Anterior cingulate cortex (tissue), 58 donors: ENCODE measurements around the gene SPTBN1.

Source experiments
- DNase-seq, 58 donors: peaks; one replicate each; lab custom pipeline; 2025; lab: John Stamatoyannopoulos, UW

SPTBN1 gene

DNA sequence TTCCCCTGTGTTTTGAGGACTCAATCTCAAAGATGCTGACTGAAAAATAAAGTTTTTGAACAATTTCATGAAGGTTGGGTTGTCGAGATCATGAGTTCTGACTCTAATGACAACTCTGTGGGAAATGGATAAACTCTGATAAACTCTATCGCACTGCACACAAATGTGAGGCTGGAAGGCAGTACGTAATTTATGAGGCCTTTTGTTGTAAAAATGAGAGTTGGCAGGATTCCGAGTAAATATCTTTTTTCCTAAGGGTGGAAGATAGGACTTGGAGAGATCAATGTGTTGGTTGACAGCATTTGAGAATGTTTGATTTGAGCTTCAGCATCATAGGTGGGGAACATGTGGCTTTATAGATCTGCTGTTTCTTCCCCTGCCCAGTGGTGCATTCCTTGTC lies 90.4 kb downstream of the SPTBN1 start:
- no peak for DNase-seq

DNA sequence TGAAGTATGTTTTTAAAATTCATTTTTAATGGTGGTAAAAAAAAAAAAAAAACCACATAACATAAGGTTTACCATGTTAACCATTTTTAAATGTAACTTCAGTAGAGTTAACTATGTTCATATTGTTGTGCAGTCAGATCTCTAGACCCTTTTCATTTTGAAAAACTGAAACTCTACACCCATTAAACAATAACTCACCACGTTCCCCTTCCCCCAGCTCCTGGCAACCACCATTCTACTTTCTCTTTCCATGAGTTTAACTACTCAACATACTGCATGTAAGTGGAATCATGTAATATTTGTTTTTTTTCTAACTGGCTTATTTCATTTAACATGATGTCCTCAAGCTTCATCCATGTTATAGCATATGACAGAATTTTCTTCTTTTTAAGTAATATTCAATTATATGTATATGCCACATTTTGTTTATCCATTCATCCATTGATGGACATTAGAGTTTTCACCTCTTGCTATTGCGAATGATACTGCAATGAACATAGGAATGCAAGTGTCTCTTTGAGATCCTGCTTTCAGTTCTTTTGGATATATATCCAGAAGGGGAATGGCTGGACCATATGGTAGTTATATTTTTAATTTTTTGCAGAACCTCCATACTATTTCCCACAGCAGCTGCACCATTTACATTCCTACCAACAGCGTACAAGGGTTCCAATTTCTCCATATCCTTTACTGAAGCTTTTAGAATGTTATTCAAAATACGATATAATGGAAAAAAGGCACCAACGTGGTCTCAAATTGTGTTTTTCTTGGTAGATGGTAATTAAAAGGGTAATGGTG lies 91.0 kb downstream of the SPTBN1 start:
- no peak for DNase-seq

DNA sequence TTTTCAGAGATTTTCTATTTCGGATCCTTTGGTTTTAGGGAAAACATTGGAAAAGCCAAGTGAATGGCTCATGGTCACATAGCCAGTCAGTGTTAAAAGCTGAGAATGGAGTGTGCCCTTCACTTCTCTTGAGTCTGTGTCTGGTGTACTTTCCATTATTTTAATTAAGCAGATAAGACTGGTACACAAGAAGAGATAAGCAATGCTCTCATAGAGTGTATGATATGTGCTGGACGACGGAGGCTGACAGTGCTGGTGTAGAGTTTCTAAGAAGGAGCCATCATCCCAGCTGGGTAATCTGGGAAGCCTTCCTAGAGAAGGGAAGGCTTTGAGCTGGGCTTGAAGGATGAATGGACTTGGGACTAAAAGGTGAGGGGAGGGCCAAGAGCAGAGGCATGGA lies 93.3 kb downstream of the SPTBN1 start:
- no peak for DNase-seq

DNA sequence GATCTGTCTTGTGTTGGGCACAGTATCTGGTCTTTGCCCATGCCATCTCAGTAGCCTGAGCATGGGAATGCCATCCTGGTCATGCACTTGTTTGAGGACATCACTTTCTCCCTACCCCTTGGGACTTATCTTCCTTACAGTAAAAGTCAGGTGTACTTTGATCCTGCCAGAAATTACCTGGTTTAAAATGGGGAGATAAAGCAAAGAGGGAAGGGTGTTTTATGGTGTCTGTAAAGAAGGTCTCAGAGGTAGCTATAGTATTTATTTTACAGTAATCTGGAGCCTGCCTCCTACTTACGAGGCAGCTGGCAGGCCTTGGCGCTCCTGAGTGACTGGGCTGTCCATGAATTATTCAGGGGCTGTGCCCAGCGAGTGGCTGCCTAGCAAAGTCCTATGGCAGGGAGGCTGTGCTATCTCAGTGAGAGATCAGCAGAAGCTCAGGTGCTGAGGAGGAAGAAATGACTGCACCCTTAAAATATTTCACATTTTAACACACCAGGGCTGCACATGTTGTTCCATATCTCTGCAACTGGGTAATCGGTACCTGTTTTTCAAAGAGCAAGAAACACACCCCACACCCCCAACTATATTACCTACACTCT lies 93.9 kb downstream of the SPTBN1 start:
- peak in 17 of 58 donors; percentile 4 to 48 (median 21) for DNase-seq

DNA sequence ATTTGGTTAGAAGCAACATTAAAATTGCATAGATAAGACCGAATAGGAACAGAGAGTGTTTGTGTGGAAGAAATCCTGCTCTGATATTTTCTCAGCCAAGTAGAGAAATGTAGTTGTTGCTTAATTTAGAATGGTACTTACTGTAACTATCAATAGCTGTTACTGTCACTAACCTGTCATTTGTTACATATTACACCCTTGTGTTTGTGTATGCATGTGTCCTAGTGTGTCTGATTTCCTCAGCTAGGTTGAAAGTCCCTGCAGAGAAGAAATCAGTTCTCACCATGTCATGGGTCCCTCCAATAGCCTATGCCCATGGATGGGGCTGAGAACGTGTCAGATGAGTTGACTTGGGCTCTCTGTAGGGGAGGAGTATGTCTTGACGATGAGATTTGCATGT lies 94.4 kb downstream of the SPTBN1 start:
- no peak for DNase-seq

DNA sequence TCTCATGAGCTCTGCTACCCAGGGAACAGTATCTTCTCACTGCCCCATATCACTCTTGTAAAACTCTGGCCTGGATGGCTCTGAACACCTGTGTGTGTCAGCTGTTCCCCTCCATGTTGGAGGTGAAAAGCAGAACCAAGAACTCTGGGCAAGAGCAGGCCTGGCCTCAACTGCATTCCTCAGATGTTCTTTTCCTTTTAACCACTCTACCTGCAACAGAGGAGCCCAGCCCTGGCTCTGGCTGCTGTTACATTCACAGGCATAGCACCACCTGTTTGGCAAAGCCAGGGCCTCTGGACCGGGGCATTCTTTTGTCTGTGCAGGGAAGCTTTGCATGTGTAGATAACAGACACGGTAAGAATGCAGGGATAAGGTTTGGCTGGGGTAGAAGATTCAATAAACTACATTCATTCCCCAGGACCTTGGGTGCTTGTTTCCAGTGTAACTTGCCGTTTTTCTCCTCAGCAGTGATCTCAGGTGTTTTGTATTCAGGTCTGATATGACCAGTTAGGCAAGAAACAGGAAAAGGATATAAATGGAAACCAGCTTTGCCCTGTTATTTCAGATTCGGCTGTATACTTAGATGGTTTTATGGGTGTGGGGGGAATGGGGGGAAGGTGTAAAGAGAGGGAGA lies 95.1 kb downstream of the SPTBN1 start:
- no peak for DNase-seq

DNA sequence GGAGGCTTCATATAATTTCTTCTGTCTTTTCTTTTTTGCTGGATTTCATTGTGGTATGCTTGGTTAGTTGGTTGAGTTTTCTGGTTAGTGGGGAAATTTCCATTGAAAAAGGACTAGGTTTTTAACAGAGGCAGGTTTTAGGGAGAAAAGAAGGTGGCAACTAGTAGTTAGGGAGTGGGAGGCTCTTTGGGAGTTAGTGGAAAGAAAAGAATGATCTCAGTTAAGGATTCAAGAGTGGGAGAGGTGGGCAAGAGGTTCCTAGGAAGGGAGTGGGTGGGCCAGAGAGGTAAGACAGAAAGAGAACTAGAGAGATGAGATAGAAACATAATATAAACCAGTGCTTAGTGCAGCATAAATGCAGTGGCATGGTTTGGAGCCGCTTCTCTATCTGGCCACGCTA lies 96.9 kb downstream of the SPTBN1 start:
- DNase-seq, result no peak

DNA sequence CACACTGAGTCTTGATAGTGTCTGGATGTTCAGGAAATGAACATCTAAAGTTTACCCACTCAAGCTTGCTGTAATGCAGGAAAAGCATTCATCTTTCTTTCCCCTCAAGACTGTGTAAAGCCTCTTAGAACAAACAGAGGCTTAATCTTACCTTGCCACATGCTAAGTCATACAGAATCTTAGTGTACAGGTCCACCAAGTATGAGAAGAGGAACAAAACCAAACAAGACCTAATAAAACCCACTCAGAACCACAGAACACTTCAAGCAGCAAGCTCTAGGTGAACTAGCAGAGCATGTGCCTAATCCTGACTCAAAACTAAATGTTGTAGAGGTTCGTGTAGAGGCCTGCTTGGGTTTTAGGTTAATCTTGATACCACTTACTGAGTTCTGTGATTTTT lies 97.6 kb downstream of the SPTBN1 start:
- no peak for DNase-seq

DNA sequence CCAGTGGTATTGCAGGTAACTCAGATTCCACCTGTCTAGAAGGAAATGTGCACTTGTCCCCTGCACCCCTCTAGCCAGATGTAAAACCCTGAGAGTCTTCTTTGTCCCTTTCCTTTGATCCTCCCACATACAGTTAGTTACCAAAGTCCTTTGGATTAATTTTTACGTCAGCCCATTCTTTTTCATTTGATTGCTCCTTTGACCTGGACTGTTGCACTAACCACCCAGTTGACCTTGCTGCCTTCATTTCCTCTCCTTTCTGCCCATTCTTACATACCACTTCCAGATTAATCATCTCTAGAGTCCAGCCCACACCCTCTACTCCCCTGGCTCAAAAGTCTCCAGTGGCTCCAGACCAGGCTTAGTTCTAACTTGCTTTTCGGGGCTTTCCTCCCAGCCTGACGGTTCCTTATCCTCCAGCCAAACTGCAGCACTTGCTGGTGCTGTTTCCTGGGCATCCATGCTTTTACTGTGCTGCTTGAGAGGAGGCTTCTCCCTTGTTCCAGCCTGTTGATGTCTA lies 99.3 kb downstream of the SPTBN1 start:
- DNase-seq, result no peak

DNA sequence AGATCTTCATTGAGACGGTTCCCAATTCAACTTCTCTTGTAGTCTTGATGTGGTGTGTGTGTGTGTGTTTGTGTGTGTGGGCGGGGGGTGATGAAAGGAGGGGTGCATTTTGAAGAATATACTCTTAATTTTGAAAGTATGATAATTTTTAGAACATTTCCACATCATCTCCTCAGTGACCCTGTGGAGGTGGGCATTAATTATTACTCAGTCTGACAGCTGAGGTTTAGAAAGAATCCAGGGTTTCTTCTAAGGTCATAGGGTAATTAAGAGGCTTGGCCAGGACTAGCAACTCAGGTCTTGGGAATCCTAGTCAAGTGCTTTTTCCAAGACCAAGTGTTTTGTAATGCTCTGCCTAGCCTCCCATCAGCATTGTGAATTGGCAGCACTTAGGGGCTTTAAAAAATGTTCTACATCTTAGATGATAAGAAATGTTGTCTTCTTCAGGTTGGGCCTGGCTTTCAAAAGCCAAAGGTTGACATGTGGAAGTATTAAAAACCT lies 100.5 kb downstream of the SPTBN1 start:
- no peak for DNase-seq

DNA sequence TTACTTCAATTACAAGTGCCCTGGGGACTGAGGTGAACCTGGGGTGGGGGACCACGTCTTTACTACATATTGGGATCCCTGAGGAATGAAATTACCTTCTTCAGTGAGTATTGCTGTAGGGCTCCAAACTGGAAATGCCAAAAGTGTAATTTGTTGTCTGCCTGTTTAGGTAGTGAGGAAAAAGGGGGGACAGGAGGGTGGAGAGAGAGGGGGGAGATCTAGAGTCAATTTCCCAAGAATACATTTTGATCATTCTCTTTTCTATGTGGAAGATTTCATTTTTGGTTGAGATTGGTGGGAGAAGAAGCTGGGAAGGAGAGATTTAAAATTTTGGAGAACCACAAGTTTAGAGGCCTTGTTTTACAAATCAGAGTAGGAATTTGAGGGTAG lies 101.1 kb downstream of the SPTBN1 start:
- DNase-seq, result no peak

DNA sequence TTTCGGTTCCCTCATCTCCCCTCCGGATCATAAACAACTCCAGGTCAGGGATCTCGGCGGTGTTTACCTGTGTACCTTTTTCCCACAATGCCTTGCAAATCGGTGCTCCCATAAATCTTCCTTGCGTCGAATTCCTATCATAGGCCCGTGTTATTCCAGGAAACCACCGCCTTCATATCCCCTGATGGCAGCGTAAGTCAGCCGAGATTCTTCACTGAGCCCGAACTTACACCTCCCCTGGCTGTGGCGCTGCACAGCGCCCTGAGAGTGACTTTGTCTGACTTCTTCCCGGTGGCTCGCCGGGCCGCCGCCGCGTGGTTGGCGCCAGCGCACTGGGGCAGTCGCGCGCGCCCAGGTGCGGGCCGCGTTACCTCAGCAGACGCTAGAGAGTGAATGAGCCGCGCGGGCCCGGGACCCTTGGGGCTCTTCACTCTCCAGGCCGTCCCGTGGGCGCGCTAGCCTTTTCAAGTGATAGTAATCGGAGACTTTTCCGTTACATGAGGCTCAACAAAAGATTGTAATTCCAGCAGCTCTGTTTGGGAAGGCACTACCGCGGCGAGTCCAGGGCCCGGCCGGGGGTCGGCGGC lies 101.6 kb downstream of the SPTBN1 start:
- DNase-seq, result peak in 7 of 58 donors; percentile 8 to 34 (median 16)

DNA sequence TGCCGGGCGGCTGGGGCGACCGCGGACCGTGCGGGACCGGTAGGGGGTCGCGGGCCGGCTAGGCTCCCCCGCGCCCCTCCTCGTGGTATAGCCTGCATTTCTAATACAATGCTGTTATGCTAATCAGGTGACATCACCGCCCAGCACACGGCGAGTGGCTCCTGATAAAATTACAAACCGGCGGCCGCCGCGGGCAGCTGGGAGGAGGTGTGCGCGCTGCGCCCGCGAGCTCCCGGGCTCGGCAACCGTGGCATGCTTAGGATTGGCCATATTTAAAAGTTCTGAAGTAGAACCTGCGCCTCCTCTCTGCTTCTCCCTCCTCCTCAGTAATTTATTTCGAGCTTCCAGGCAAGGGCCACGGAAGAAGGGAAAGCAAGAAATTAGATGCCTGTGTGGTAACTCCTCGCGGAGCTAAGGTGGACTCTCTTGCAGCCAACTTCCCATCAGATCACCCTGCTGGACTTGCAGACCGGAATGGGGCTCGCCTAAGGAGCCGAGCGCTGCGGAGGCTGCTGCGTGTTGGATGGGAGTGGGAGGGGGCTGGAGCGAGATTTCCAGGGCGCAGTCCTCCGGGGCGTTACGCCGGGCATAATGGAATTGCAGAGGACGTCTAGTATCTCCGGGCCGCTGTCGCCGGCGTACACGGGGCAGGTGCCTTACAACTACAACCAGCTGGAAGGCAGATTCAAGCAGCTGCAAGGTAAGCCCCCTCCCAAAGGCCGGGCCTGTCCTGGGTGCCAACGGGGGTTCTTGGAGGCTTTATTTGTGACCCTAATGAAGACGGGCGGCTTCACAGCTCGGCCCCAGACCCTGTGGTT lies 102.3 kb downstream of the SPTBN1 start:
- DNase-seq, result peak in 6 of 58 donors; percentile 2 to 34 (median 18)

DNA sequence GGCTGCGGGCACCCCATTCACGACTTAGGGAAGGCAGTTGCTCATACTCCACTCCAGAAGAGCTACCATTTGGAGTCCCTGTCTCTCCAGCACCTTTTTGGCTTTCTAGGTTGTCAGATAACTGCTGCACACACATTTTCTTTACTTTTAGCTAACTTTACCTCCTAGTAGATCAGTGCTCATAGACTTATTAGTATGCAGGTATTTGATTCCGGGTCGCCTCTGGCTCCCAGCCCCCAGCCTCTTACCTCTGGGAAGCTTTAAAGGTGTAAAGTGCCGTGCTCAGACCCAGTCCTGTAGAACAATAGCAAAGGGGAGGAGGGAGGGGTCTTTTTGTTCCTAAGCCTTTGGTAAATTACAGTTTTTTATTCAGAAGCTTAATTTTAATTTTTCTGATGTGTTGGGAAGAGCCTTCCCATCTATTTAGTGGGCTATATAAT lies 102.9 kb downstream of the SPTBN1 start:
- no peak for DNase-seq

DNA sequence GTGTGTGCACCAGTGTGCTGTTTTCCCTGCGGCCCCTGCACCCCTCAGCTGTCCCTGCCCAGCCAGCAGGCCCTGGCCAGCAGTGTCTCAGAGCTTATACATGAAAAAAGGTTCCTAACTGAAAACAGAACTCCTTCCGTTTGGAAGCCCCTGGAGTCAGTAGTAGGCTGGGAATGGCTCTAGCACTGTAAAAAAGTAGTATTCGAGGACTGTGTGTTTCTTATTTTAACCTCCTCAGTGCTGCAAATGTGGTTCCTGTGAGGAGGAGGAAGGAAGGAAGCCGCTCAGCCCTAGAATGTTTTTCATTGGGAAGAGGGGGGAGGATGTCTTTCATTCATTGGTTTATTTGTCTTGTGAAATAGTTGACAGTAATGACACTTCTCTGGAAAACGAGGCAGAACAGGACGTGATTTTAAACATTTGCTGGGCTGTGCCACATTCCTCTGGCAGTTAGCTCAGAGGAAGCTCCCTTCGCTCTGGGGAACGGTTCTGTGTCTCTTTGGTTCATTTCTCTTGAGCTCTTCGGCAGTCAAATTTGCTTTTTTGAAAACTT lies 103.5 kb downstream of the SPTBN1 start:
- peak in 12 of 58 donors; percentile 6 to 58 (median 21) for DNase-seq

DNA sequence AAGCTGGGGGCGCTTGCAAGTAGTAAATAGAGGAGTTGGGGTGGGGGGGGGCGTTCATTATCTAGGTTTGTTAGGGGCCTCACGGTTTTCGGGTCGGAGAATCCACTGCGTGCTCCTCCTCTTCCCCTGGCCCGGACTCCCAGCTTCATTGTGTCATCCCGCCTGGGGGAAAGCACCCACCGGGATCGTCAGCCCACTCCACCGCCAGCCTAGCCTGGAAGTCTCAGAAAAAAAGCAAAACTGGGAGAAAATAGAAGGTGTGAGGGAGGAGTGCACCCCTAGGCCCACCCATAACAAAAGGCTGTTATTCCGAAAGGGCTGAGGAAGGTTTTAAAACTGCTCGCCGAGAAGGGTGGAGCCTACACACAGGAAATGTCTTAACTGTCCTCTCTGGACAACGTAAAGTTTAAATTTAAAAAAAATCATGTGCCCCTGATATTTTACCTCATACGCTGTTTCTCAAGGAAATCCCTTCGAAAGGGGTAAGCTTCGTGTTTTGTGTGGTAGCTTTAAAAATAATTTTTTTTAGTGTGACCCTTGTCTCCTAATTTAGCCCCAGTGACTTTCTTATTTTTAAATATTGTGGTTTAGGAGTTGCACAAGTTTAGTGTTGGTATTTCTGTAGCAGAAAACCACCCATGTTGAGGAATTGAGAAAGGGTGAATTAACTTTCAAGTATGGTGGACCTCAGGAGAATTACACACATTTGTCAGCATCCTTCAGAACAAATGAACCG lies 104.2 kb downstream of the SPTBN1 start:
- DNase-seq, result no peak

DNA sequence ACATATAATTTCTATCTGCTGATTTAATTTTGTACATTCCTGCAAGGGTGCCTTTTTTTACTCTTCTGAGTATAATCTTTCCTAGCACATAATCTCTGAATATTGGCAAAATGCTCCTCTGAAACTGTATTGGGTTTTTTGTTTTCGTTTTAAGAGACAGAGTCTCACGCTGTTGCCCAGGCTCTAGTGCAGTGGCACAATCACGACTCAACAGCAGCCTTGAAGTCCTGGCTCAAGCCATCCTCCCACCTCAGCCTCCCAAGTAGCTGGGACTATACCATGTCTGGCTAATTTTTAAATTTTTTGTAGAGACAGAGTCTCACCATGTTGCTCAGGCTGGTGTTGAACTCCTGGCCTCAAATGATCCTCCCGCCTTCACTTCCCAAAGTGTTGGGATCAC lies 104.9 kb downstream of the SPTBN1 start:
- DNase-seq, result no peak

DNA sequence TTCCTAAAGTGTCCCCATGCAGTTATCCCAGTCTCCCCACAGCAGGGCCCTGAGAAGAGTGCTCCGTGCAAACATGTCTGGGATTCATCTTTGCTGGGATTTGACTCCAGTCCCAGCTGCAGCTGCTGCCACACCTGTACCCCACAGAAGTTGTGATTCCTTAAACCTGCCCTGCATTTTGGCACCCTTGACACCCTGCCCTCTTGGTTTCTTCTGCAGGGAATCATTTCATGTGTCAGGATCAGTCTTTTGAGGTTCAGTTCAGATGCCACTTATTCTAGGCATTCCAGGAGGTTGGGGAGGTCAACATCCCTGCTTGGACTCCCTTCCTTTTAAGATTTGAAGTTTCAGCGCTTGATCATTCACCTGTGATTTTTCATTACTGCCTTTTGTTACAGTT lies 108.3 kb downstream of the SPTBN1 start:
- no peak for DNase-seq

DNA sequence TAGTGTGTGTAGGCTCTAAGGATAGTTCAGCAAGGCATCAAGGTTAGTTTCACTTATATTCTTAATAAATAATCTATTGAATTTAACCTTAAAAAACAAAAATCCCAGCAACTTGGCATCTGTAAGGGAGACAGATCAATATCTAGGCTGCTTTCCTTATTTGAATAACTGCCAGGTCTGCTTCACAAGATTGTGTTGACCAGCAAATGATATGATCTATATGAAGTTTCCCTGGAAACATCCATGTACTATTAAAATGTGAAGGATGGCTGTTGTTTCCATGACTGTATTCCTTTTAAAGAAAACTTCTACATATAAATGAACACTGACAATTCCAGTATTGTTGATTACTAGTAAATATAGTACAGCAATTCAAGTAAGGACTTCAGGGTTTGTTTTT lies 109.4 kb downstream of the SPTBN1 start:
- no peak for DNase-seq
